Subcutaneous adipose tissue (tissue), 4 donors: Measurements from ENCODE around the gene DOCK2. TPM values are rescaled to one million over a fixed set of nuclear protein-coding genes. Genes with fewer than 3 reads are reported as not detected.

Source experiments
- total RNA-seq, 4 donors: library from RNA; depleted of rRNA; stranded (reverse); fragments of >200 nt; gene quantifications; one replicate each; pipeline ENCODE4 v1.1.0, GENCODE V29; 2016
- TF ChIP-seq, protein P1 (sequence below): fragments of 450-650 bp; IDR thresholded peaks from one replicate; pipeline ENCODE4 v1.5.1; 2016; ENCODE audit warnings: low read depth, mild to moderate bottlenecking, control low read depth, antibody characterized with exemption, moderate library complexity

The DOCK2 gene
- total RNA-seq, 4 donors from 2014 or later = 23.9 to 101 (median 51.1) TPM

DNA sequence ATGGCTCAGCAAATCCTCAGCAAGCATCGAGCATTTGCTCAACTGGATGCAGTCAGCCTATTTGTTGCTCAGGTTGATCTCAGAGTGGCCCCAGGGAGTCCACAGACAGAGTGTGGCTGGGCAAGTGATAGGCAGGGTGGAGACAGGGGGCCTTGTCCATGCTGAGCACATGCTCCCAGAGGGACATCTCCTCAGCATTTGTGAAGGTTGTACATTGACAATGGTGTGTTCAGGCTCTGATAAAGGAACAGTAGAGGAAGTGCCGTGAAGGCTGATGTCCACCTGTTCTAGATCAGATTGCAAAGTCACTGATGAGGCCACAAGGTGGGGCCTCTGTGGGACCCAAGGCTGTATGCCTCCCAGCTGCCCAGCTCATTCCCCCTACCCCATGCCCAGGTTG lies 418.5 kb downstream of the DOCK2 start:
- TF ChIP-seq, protein P1, sequence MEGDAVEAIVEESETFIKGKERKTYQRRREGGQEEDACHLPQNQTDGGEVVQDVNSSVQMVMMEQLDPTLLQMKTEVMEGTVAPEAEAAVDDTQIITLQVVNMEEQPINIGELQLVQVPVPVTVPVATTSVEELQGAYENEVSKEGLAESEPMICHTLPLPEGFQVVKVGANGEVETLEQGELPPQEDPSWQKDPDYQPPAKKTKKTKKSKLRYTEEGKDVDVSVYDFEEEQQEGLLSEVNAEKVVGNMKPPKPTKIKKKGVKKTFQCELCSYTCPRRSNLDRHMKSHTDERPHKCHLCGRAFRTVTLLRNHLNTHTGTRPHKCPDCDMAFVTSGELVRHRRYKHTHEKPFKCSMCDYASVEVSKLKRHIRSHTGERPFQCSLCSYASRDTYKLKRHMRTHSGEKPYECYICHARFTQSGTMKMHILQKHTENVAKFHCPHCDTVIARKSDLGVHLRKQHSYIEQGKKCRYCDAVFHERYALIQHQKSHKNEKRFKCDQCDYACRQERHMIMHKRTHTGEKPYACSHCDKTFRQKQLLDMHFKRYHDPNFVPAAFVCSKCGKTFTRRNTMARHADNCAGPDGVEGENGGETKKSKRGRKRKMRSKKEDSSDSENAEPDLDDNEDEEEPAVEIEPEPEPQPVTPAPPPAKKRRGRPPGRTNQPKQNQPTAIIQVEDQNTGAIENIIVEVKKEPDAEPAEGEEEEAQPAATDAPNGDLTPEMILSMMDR = no peak

DNA sequence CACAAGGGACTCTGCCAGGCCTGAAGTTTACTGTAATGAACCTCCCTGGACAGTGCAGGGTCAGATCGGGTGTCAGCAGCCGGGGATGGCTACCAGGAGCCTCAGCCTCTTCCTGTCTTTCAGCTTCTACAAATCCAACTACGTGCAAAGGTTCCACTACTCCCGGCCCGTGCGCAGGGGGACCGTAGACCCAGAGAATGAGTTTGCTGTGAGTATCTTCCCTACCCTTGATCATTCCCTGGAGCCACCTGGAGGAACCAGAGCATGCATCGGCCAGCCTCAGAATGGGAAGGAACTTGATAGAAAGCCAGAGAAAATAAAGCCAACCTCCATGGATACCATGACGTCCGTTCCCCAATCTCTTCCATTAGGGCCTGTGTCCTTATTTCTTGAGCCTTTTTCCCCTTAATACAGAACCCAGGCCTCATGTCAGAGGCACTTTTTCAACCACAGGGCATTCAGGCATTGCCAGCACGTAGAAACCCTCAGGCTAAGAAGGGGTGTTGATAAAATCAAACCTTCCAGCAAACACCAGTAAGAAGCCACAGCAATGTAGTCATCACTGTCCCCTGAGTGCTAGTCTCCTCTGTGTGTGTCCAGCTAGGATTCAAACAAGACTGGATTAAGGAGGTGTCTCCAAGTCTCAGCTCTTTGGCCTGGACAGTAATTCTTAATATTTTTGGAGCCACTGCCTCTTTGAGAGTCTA lies 419.6 kb downstream of the DOCK2 start:
- TF ChIP-seq, protein P1 = no peak

DNA sequence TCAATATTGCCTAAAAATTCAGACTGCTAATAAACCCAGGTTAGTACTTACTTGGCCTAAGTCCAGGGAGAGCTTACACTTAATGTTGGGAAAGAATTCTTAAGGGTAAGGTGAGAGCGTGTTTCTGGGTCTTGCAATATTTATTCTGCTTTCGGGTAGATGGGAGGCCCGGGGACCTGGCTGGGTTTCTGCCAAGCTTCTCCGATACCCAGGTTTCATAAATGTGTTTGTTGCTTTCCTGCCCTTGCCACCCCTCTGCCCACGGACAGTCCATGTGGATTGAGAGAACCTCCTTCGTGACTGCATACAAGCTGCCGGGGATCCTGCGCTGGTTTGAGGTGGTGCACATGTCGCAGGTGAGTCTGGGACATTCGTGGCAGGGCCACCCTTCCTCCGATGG lies 420.2 kb downstream of the DOCK2 start:
- TF ChIP-seq, protein P1 = no peak

DNA sequence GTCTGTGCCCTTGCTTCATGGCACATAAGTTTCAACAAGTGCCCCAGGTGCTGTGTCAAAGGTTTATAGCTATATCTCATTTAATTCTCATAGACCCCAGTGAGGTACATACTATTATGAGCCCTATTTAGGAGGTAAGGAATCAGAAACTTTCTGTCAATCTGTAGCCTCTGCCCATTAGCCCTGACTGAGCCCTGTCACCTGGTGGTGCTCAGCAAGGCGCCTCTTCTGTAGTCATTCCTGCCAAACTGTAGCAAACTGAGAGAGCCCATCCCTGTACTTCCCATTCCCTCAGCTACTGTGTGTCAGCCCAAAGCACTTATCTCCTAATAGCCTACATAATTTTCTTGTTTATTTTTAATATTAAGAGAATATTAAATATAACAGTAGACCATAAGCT lies 422.1 kb downstream of the DOCK2 start:
- TF ChIP-seq, protein P1 = no peak

DNA sequence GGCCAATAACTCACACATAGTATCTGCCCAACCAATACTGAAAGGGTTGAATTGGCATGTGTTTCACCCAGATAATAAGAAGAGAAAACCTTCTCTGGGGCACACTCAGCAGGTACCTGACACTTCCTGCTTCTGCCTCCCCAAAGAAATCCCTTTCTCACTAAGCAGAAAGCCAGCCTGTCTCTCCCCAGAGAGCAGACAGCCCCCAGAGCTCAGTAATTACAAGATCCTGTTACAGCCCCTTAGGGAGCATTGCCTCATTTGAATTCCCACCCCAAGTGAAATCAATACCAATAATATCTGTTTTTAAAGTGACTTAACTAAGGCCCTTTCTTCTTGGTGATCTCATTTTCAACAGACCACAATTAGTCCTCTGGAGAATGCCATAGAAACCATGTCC lies 430.1 kb downstream of the DOCK2 start:
- TF ChIP-seq, protein P1 = no peak

DNA sequence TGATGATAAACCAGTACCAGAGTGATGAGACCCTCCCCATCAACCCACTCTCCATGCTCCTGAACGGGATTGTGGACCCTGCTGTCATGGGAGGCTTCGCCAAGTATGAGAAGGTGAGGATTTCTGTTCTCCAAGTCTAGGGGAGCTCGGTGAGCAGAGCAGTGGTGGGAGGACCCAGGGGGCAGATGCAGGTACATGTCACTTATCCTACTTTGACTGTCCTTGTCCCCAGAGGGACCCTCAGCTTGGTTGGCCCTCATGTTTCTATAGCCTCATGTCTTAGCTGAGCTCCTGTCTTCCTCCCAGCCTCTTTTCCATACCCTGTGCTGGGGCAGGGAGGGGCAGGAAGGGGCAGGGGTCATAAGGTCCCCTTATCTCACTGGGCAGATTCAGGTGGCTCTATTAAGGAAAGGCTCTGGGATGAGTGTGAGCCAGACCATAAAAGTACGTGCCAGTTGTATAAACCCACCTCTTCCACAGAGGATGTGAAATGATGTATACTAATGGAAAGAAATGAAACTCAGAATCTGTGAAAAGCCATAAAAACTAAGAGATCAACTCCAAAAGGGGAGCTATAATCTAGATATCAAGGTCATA lies 430.6 kb downstream of the DOCK2 start:
- TF ChIP-seq, protein P1 = no peak

DNA sequence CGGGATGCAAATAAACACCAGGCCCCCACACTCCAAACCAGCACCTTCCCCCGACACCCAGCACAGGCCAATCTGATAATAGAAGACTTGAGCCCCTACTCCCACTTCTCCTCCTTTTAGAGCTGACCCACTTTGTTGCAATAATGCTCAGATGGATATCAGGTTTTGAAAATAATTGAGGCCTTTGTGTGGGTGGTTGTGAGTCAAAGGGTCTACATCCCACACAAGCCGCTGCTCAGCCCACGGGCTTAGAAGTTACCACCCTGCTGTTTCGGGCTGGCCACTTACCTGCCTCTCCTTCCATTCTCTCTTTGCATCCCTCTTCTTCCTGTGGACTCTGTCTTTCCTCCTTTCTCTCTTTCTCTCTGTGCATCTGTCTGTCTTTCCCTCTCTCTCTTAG lies 432.4 kb downstream of the DOCK2 start:
- TF ChIP-seq, protein P1 = no peak
